ENCODE data around the gene ANO10. TPM values are rescaled to one million over a fixed set of nuclear protein-coding genes. Genes with fewer than 3 reads are reported as not detected.

ANO10 gene
- total RNA-seq, 1 experiment from 2014 or later = 26.6 TPM

GRCh38 chr3:43528498-43529099 is 93.2 kb downstream of the ANO10 start:
- in situ Hi-C loops (cut with HindIII; ENCODE audit: low pct_unique_long_range_greater_than_20kb, low sequenced_read_pairs) (no loop called here), intact Hi-C loops (cut with micrococcal nuclease; ENCODE audit: unreplicated experiment) (no loop called here)
- BruUV-seq (replicated peaks) = no TSS peak
- Histone ChIP-seq H3K36me3 (ENCODE audit: control insufficient read depth, insufficient read depth, low read length) (no peaks in the 10 kb centered on the region), H3K4me1 (ENCODE audit: control insufficient read depth, insufficient read depth, low read length) (no peaks in the 10 kb centered on the region), H3K9me3 (ENCODE audit: control insufficient read depth, insufficient read depth, low read depth, low read length) (no peaks in the 10 kb centered on the region), H3K27ac (ENCODE audit: low read length) (no peak overlapping the region), H3K27me3 (ENCODE audit: control insufficient read depth, insufficient read depth, low read length) (no peaks in the 10 kb centered on the region), H3K4me3 (ENCODE audit: low read depth in 2 of 2, low read length in 2 of 2) (no peak overlapping the region)
- ATAC-seq = no peak
- CTCF ChIA-PET = no interaction called here
- no peak for TF ChIP-seq CTCF (IDR thresholded peaks at IDR 0.05)
- no peak for TF ChIP-seq SIN3A (IDR thresholded peaks at IDR 0.05; ENCODE audit: borderline replicate concordance, insufficient read depth, low read depth, low read length)
- TF ChIP-seq POLR2AphosphoS5 (IDR thresholded peaks at IDR 0.05; ENCODE audit: low read depth, low read length) = no peak
- TF ChIP-seq REST (IDR thresholded peaks at IDR 0.05; ENCODE audit: insufficient read depth in 1 of 2, low read depth in 2 of 2, low read length in 1 of 2) = no peak
- POLR2A ChIA-PET = no interaction called here
- DNase-seq (ENCODE audit: low read depth, low spot score) = no peak

- H3K36me3 ChIP-seq (ENCODE audit: control insufficient read depth, insufficient read depth, low read length) = no peaks in the 10 kb centered on the region
- no peaks in the 10 kb centered on the region for H3K4me1 ChIP-seq (ENCODE audit: control insufficient read depth, insufficient read depth, low read length)
- TF ChIP-seq REST (IDR thresholded peaks at IDR 0.05; ENCODE audit: insufficient read depth in 1 of 2, low read depth in 2 of 2, low read length in 1 of 2) = no peak
- no peak for TF ChIP-seq CTCF (IDR thresholded peaks at IDR 0.05)
- no peak for TF ChIP-seq SIN3A (IDR thresholded peaks at IDR 0.05; ENCODE audit: borderline replicate concordance, insufficient read depth, low read depth, low read length)
- TF ChIP-seq POLR2AphosphoS5 (IDR thresholded peaks at IDR 0.05; ENCODE audit: low read depth, low read length) = no peak
- TF ChIP-seq TCF7L2 (IDR thresholded peaks at IDR 0.05; ENCODE audit: low read depth, low read length) = no peak
- no peak overlapping the region for H3K4me3 ChIP-seq (ENCODE audit: low read depth in 2 of 2, low read length in 2 of 2)
- CTCF ChIA-PET = no interaction called here
- intact Hi-C loops (cut with micrococcal nuclease; ENCODE audit: unreplicated experiment) (no loop called here), in situ Hi-C loops (cut with HindIII; ENCODE audit: low pct_unique_long_range_greater_than_20kb, low sequenced_read_pairs) (no loop called here)
- BruUV-seq (replicated peaks) = no TSS peak
- H3K9me3 ChIP-seq (ENCODE audit: control insufficient read depth, insufficient read depth, low read depth, low read length) = no peaks in the 10 kb centered on the region
- ATAC-seq = no peak
- no peak for DNase-seq (ENCODE audit: low read depth, low spot score)
- no peak overlapping the region for H3K27ac ChIP-seq (ENCODE audit: low read length)
- POLR2A ChIA-PET = no interaction called here
- no peaks in the 10 kb centered on the region for H3K27me3 ChIP-seq (ENCODE audit: control insufficient read depth, insufficient read depth, low read length)
These were observed 94.9 kb downstream of the ANO10 start for GRCh38 chr3:43526956-43527355.

All from Panc1 (cell line).